ENCODE data around the gene HLA-G. TPM values are rescaled to one million over a fixed set of nuclear protein-coding genes. Genes with fewer than 3 reads are reported as not detected.
A peak's percentile ranks its signal among the peaks of the same experiment; 100 is the strongest.

Gene HLA-G
- total and polyA plus RNA-seq, 9 of the 15 experiments (the other 6 are each of a cell fraction or from before 2014, with no cell fraction given), result 0.13 TPM; not detected in 8

DNA sequence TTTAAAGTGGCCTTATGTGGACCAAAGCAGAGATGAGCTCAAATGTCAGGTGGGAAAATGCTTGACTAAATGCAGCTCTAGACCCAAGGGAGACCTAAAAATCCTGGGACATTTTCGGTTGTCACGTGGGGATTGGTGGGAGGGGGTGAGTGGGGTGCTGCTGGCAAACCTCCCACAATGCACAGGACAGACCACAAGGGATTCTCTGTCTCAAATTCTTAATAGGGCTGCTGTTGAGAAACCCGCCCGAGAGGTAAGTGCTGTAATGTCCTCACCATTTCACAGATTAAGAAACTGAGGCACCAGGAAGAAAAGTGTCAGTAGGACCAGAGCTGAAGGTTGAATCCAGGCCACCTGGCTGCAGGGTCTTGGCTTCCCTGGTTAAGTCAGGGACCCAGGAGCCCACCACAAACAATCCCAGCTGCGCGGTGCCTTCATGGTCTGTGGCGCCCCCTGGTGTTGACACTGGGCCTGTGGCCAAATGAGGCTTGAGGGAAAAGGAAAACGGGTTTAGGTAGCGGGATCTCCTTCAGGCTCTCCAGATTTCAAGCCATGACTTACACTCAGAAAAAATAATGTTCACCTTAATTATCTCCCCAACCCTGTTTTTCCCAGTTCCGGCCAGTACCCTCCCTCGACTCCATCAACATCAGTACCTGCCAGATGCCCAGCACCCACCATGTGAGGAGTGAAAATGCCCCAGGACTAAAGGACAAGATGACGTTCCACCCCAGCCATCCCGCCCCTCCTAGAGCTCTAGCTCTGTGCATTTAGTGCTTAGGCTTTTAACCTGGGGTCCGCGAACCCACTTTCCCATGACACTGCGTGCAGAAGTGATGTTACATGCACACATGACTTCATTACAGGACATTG is 7.2 kb downstream of the HLA-G start (continued):
- TF ChIP-seq OTX1 (CRISPR knock-in tag; IDR thresholded peaks at IDR 0.05) (no peak), SREBF2 (CRISPR knock-in tag; IDR thresholded peaks at IDR 0.05) (no peak), HSF4 (CRISPR knock-in tag; IDR thresholded peaks at IDR 0.05; ENCODE audit: borderline replicate concordance) (no peak), RNF2 (IDR thresholded peaks at IDR 0.05) (no peak), TEAD2 (tag; IDR thresholded peaks at IDR 0.05) (no peak), PHB (CRISPR knock-in tag; IDR thresholded peaks at IDR 0.05) (no peak), XRCC3 (IDR thresholded peaks at IDR 0.05) (no peak), ZFX (CRISPR knock-in tag; IDR thresholded peaks at IDR 0.05) (no peak), SRSF1 (IDR thresholded peaks at IDR 0.05; ENCODE audit: low read depth, low read length) (no peak), TCFL5 (CRISPR knock-in tag; conservative IDR thresholded peaks at IDR 0.05) (no peak), YY1 (IDR thresholded peaks at IDR 0.05; ENCODE audit: borderline replicate concordance in 1 of 3, control insufficient read depth in 1 of 3, extremely low read depth in 1 of 3, insufficient read depth in 3 of 3, insufficient read length in 1 of 3, insufficient replicate concordance in 2 of 3, low read depth in 1 of 3, low read length in 2 of 3) (no peak), TAF9B (IDR thresholded peaks at IDR 0.05; ENCODE audit: partially characterized antibody) (no peak), STAG1 (CRISPR knock-in tag; IDR thresholded peaks at IDR 0.05; ENCODE audit: borderline replicate concordance) (peak; percentile 57; the same call in 1 of the 2 replicates), ZNF583 (CRISPR knock-in tag; IDR thresholded peaks at IDR 0.05) (no peak), SIN3A (IDR thresholded peaks at IDR 0.05; ENCODE audit: borderline replicate concordance in 2 of 2, control insufficient read depth in 1 of 2, low read depth in 2 of 2, low read length in 2 of 2) (no peak), LCOR (CRISPR knock-in tag; IDR thresholded peaks at IDR 0.05) (no peak)
- TF ChIP-seq, protein P1, sequence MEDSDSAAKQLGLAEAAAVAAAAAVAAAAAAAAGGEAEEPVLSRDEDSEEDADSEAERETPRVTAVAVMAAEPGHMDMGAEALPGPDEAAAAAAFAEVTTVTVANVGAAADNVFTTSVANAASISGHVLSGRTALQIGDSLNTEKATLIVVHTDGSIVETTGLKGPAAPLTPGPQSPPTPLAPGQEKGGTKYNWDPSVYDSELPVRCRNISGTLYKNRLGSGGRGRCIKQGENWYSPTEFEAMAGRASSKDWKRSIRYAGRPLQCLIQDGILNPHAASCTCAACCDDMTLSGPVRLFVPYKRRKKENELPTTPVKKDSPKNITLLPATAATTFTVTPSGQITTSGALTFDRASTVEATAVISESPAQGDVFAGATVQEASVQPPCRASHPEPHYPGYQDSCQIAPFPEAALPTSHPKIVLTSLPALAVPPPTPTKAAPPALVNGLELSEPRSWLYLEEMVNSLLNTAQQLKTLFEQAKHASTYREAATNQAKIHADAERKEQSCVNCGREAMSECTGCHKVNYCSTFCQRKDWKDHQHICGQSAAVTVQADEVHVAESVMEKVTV (CRISPR knock-in tag; IDR thresholded peaks at IDR 0.05), result peak; percentile 48; the same call in 1 of the 2 replicates
- TF ChIP-seq, protein P2, sequence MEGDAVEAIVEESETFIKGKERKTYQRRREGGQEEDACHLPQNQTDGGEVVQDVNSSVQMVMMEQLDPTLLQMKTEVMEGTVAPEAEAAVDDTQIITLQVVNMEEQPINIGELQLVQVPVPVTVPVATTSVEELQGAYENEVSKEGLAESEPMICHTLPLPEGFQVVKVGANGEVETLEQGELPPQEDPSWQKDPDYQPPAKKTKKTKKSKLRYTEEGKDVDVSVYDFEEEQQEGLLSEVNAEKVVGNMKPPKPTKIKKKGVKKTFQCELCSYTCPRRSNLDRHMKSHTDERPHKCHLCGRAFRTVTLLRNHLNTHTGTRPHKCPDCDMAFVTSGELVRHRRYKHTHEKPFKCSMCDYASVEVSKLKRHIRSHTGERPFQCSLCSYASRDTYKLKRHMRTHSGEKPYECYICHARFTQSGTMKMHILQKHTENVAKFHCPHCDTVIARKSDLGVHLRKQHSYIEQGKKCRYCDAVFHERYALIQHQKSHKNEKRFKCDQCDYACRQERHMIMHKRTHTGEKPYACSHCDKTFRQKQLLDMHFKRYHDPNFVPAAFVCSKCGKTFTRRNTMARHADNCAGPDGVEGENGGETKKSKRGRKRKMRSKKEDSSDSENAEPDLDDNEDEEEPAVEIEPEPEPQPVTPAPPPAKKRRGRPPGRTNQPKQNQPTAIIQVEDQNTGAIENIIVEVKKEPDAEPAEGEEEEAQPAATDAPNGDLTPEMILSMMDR (IDR thresholded peaks at IDR 0.05 in 2 of 3, conservative IDR thresholded peaks at IDR 0.05 in 1 of 3; ENCODE audit: insufficient read depth in 2 of 3, low read depth in 1 of 3, low read length in 3 of 3), result peak; percentile 73 to 83 (median 75)
- TF ChIP-seq, protein P3, sequence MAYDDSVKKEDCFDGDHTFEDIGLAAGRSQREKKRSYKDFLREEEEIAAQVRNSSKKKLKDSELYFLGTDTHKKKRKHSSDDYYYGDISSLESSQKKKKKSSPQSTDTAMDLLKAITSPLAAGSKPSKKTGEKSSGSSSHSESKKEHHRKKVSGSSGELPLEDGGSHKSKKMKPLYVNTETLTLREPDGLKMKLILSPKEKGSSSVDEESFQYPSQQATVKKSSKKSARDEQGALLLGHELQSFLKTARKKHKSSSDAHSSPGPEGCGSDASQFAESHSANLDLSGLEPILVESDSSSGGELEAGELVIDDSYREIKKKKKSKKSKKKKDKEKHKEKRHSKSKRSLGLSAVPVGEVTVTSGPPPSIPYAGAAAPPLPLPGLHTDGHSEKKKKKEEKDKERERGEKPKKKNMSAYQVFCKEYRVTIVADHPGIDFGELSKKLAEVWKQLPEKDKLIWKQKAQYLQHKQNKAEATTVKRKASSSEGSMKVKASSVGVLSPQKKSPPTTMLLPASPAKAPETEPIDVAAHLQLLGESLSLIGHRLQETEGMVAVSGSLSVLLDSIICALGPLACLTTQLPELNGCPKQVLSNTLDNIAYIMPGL (CRISPR knock-in tag; IDR thresholded peaks at IDR 0.05), result no peak
- TF ChIP-seq, protein P4, sequence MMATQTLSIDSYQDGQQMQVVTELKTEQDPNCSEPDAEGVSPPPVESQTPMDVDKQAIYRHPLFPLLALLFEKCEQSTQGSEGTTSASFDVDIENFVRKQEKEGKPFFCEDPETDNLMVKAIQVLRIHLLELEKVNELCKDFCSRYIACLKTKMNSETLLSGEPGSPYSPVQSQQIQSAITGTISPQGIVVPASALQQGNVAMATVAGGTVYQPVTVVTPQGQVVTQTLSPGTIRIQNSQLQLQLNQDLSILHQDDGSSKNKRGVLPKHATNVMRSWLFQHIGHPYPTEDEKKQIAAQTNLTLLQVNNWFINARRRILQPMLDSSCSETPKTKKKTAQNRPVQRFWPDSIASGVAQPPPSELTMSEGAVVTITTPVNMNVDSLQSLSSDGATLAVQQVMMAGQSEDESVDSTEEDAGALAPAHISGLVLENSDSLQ (IDR thresholded peaks at IDR 0.05), result no peak
- TF ChIP-seq, protein P5, sequence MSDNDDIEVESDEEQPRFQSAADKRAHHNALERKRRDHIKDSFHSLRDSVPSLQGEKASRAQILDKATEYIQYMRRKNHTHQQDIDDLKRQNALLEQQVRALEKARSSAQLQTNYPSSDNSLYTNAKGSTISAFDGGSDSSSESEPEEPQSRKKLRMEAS (CRISPR knock-in tag; IDR thresholded peaks at IDR 0.05), result no peak
